Esophagus mucosa (tissue), 1 donor: ENCODE measurements around the gene TTC5. TPM values are rescaled to one million over a fixed set of nuclear protein-coding genes. Genes with fewer than 3 reads are reported as not detected.
"Not testable (repeated sequence)": the region's sequence is repeated elsewhere in the genome, so short reads cannot be mapped to it uniquely, and the experiment has no call there.

Experiments
- ATAC-seq: fragments of 200-7000 bp; cut with Tn5 transposase; one replicate; pipeline ENCODE4 v1.9.1; 2020
- total RNA-seq: library from RNA; stranded (reverse); gene quantifications from one replicate; pipeline ENCODE4 v1.2.4, GENCODE V29; 2023
- donor health status: DM: yes; HTN: yes; CAD: no.

The TTC5 gene
- total RNA-seq, 1 donor from 2014 or later: 10.5 TPM

DNA sequence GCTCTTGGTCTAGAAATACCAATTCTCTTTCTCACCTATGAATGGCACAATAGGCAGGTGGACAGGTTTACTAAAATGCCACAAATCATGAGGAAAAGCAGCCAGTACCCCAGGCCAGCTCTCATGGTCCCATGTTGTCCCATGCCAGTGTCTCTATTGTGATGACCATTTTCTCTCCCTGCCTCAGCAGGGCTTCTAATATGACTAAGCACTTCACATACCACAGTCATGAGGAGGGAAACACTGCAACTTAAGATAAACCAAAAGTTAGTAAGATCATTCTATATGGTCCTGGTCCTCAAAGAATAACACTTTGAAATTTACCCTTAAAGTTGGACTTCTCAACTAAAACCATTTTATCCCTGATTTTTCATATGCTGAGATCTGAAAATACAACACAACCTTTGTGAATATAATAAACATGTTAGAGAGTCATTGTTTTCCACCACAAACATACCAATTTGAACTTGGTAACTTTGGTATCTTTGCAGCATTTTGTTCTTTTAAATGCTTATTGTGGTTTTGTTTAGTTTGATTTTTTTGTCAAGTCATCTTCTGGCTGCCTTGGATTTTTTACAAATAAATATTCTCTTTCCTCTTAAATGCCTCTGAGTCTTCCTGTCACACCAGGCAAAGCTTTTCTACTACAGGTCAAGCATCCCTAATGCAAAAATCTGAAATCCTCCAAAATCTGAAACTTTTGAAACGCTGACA lies 3.6 kb downstream of the TTC5 start:
- ATAC-seq: no peak

DNA sequence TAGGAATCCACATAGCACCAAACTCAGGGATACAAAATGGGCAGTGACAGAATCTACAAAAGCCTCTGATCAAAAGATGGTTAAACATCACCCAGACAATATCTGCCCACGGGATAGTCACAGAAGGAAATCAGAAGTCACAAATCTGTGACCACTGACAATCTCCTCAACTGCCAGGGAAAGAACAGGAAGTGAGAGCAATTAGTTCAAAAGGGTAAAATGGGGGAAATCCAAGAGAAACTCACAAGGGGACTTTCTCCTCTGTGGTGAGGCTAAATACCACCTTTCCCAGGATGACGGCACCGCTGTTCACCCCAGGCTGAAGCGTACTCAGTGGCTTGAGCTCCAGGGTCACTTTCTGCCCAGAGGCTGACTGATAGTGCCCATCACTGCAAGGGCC lies 10.7 kb downstream of the TTC5 start:
- no peak for ATAC-seq

DNA sequence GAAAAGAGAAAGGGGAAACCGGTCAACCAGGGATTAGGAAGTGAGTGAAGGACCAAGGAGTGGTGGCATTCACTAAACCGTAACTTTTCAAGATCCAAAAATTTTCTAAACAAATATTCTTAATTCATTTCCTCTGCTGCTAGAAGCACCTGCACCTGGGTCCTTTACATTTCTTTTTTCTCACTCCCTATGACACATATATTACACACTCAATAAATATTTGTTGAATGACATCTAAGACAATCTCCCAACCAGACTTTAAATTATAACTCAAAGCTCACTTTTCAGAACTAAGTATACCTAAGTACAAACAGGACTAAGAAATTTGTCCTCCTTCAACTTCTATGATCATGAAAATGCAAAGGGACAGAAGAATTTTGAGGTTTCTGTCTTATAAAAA lies 11.1 kb downstream of the TTC5 start:
- ATAC-seq: no peak

DNA sequence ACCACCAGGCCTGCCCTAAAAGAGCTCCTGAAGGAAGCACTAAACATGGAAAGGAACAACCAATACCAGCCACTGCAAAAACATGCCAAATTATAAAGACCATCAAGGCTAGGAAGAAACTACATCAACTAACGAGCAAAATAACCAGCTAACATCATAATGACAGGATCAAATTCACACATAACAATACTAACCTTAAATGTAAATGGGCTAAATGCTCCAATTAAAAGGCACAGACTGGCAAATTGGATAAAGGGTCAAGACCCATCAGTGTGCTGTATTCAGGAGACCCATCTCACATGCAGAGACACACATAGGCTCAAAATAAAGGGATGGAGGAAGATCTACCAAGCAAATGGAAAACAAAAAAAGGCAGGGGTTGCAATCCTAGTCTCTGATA lies 23.8 kb downstream of the TTC5 start:
- not testable (repeated sequence) for ATAC-seq

DNA sequence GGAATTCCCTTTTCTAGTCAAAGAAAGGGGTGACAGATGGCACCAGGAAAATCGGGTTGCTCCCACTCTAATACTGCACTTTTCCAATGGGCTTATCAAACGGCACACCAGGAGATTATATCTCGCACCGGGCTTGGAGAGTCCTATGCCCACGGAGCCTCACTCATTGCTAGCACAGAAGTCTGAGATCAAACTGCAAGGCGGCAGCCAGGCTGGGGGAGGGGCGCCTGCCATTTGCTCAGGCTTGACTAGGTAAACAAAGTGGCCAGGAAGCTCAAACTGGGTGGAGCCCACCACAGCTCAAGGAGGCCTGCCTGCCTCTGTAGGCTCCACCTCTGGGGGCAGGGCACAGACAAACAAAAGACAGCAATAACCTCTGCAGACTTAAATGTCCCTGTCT lies 25.5 kb downstream of the TTC5 start:
- not testable (repeated sequence) for ATAC-seq

DNA sequence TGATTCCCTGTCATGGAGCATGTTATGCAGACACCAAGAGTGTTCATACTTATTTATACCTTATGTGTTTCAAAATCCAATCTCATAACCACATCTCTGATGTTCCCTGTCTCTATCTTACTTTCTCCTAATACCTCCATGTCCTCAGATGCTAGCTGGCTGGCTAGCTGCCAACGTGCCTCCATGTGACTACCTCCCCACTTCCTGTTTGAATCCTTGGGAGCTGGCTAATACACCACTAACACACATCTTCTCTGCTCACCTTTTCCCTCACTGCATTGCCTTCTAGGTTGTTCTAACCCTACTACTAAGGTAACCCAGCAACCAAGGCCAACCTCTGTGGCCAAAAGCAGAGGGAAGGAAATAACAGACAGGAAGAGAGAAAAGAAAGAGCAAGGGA lies 27.3 kb downstream of the TTC5 start:
- no peak for ATAC-seq

DNA sequence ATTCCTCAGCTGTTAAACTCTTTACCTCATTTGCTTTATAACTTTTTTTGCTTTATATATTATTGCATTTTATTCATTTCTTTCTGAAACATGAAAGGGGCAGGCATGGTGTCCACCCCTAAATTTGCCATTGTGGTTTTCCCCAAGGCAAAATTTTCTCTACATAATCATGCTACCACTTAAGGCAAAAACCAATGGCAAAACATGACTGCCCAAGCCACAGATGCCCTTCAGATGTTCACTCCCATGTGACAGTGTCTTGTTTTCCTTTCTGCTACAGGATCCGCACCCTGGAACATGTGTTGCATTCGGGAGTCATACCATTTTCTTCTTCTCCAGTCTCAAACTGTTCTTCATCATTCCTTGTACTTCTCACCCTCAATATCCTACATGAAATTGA lies 28.3 kb downstream of the TTC5 start:
- no peak for ATAC-seq

DNA sequence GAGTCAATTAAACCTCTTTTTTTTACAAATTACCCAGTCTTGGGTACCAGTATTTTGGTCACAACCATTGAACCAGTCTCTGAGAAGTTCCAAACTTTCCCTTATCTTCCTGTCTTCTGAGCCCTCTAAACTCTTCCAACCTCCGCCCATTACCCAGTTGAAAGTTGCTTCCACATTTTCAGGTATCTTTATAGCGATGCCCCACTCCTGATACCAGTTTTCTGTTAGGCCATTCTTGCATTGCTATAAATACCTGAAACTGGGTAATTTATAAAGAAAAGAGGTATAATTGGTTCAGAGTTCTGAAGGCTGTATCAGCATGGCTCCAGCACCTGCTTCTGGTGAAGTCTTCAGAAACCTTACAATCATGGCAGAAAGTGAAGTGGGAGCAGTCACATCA lies 31.7 kb downstream of the TTC5 start:
- no peak for ATAC-seq

DNA sequence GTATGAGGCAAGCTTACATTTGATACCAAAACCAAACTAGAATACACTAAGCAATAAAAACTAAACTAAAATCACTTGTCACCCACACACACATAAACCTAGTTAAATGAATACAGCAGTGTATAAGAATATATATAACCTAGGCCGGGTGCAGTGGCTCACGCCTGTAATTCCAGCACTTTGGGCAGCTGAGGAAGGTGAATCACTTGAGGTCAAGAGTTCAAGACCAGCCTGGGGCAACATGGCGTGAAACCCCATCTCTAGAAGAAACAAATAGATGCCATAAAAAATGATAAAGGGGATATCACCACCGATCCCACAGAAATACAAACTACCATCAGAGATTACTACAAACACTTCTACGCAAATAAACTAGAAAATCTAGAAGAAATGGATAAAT lies 41.4 kb downstream of the TTC5 start:
- not testable (repeated sequence) for ATAC-seq

DNA sequence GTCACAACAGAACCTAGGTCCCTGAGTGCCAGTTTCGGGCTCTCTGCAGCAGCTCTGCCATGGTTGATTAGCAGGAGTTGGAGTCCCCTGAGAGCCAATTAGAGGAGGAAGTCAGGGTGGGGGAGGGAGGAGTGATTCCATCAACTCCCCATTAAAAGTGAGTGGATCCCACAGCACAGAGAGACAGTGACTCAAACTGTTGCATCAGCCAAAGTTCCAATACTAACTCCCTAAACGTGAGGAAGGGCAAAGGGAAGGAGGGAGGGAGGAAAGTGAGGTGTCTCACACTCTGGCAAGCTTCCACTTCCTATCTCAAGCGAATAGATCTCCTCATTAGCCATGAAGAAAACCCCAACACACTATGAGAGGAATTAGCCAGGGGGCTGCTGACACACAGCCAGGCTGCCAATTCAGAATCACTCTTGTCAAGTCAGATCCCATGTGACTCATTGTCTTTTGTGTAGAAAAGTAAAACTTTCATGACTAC lies 43.1 kb downstream of the TTC5 start:
- peak; percentile 69 for ATAC-seq

DNA sequence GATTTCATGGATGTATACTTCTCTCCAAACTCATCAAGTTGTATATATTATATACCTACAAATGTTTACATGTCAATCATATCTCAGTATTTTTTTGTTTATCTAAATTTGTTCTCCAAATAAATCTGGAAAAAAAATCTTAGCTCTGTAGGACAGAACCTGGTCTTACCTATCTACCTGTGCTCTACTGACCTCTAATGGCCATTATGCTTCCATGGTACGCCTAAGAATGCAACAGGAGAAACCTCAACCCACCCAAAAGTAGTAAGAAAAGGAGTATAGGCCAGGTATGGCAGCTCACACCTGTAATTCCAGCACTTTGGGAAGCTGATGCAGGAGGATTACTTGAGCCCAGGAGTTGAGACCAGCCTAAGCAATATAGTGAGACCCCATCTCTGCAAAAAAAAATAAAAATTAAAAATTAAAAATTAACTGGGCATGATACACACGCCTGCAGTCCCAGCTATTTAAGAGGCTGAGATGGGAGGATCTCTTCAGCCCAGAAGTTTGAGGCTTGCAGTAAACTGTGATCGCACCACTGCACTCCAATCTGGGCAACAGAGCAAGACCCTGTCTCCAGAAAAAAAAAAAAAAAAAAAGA lies 58.0 kb downstream of the TTC5 start:
- no peak for ATAC-seq

Other genes starting within 250 kb of the TTC5 start
- gene OR4L1, start 245.9 kb downstream of the TTC5 start, total RNA-seq: not detected
- gene OR4K17, start 195.2 kb downstream of the TTC5 start, total RNA-seq: not detected
- not detected for gene OR4N5, start 167.1 kb downstream of the TTC5 start, total RNA-seq
- not detected for gene OR11G2, start 115.1 kb downstream of the TTC5 start, total RNA-seq
- not detected for gene OR11H6, start 82.2 kb downstream of the TTC5 start, total RNA-seq
- gene OR11H7, start 77.0 kb downstream of the TTC5 start, total RNA-seq: not detected
- gene OR11H4, start 66.7 kb downstream of the TTC5 start, total RNA-seq: not detected
- gene CCNB1IP1, start 27.3 kb upstream of the TTC5 start, total RNA-seq: 27.9 TPM
- 14.1 TPM for gene PARP2, start 37.7 kb upstream of the TTC5 start, total RNA-seq
- gene TEP1, start 107.5 kb upstream of the TTC5 start, total RNA-seq: 17.2 TPM
- gene KLHL33, start 130.2 kb upstream of the TTC5 start, total RNA-seq: 0.04 TPM
- 16.2 TPM for gene OSGEP, start 148.9 kb upstream of the TTC5 start, total RNA-seq
- gene APEX1, start 149.3 kb upstream of the TTC5 start, total RNA-seq: 119 TPM
- gene PIP4P1, start 155.5 kb upstream of the TTC5 start, total RNA-seq: 22.8 TPM
- 76.4 TPM for gene PNP, start 163.5 kb upstream of the TTC5 start, total RNA-seq
- 0.52 TPM for gene RNASE10, start 199.6 kb upstream of the TTC5 start, total RNA-seq